WTC11 (cell line): ENCODE data around the gene HPX. TPM values are rescaled to one million over a fixed set of nuclear protein-coding genes. Genes with fewer than 3 reads are reported as not detected.

ENCODE experiments used
- ATAC-seq: fragments of 200-7000 bp; cut with Tn5 transposase; 2 replicates; pipeline ENCODE4 v1.10.0; 2021; ENCODE audit warnings: mild to moderate bottlenecking, moderate library complexity
- CTCF ChIA-PET: fragments of 300-600 bp; sonication (Branson Sonifier 250); formaldehyde crosslinking; loops from one replicate; lab custom pipeline; 2021; ENCODE audit warnings: antibody characterized with exemption; lab: Charles Lee
- POLR2A ChIA-PET: fragments of 350-600 bp; sonication (Branson Sonifier 250); formaldehyde crosslinking; loops from one replicate; lab custom pipeline; 2021; ENCODE audit warnings: antibody characterized with exemption; lab: Charles Lee
- DNase-seq: peaks from one replicate; pipeline ENCODE4 v3.0.0; 2021; ENCODE audit warnings: low spot score
- H3K27ac Mint-ChIP-seq: 2 replicates; pipeline ENCODE4 v1.8.0; 2021; ENCODE audit warnings: mixed read lengths
- H3K27me3 Mint-ChIP-seq: 2 replicates; pipeline ENCODE4 v1.8.0; 2021; ENCODE audit warnings: low read depth, mild to moderate bottlenecking, moderate library complexity, mixed read lengths
- H3K36me3 Mint-ChIP-seq: 2 replicates; pipeline ENCODE4 v1.8.0; 2021; ENCODE audit warnings: mixed read lengths
- H3K4me1 Mint-ChIP-seq: 2 replicates; pipeline ENCODE4 v1.8.0; 2022; ENCODE audit warnings: mixed read lengths
- H3K4me3 Mint-ChIP-seq: 2 replicates; pipeline ENCODE4 v1.8.0; 2021; ENCODE audit warnings: mild to moderate bottlenecking, moderate library complexity, mixed read lengths
- H3K9me3 Mint-ChIP-seq: 2 replicates; pipeline ENCODE4 v1.8.0; 2021; ENCODE audit warnings: mixed read lengths
- ATF1 ChIP-seq: sonication (generic); formaldehyde crosslinking; IDR thresholded peaks from 2 replicates; pipeline ENCODE4 v1.8.1; 2023; ENCODE audit warnings: mild to moderate bottlenecking, moderate library complexity, missing genetic modification reagents
- E2F1 ChIP-seq: sonication (generic); formaldehyde crosslinking; IDR thresholded peaks from 2 replicates; pipeline ENCODE4 v1.8.0; 2022; ENCODE audit warnings: mild to moderate bottlenecking, missing genetic modification reagents
- ELF4 ChIP-seq: sonication (generic); formaldehyde crosslinking; IDR thresholded peaks from 2 replicates; pipeline ENCODE4 v1.8.1; 2022; ENCODE audit warnings: low read depth, mild to moderate bottlenecking, moderate library complexity, missing genetic modification reagents
- EMX1 ChIP-seq: fragments of 250-450 bp; sonication (Bioruptor Pico); IDR thresholded peaks from 2 replicates; pipeline ENCODE4 v1.8.0; 2021; ENCODE audit warnings: mild to moderate bottlenecking
- ETV6 ChIP-seq: sonication (generic); formaldehyde crosslinking; IDR thresholded peaks from 2 replicates; pipeline ENCODE4 v1.8.1; 2022; ENCODE audit warnings: mild to moderate bottlenecking, missing genetic modification reagents
- FOXJ3 ChIP-seq: sonication (generic); formaldehyde crosslinking; IDR thresholded peaks from 2 replicates; pipeline ENCODE4 v1.9.0; 2021; ENCODE audit warnings: missing genetic modification reagents, mild to moderate bottlenecking, borderline replicate concordance
- GTF2I ChIP-seq: fragments of 250-450 bp; sonication (Bioruptor Pico); conservative IDR thresholded peaks from 2 replicates; pipeline ENCODE4 v1.4.0; 2021; ENCODE audit warnings: mild to moderate bottlenecking
- IRF1 ChIP-seq: sonication (generic); formaldehyde crosslinking; IDR thresholded peaks from 2 replicates; pipeline ENCODE4 v1.8.0; 2023; ENCODE audit warnings: missing genetic modification reagents
- KAT7 ChIP-seq: sonication (generic); formaldehyde crosslinking; IDR thresholded peaks from 2 replicates; pipeline ENCODE4 v1.8.1; 2023; ENCODE audit warnings: missing genetic modification reagents, mild to moderate bottlenecking, borderline replicate concordance
- MLX ChIP-seq: sonication (generic); formaldehyde crosslinking; IDR thresholded peaks from 2 replicates; pipeline ENCODE4 v1.8.1; 2023; ENCODE audit warnings: mild to moderate bottlenecking, missing genetic modification reagents, moderate library complexity
- NFYB ChIP-seq: sonication (generic); formaldehyde crosslinking; conservative IDR thresholded peaks from 2 replicates; pipeline ENCODE4 v1.8.0; 2022; ENCODE audit warnings: low read depth, missing genetic modification reagents
- NR3C1 ChIP-seq: sonication (generic); formaldehyde crosslinking; conservative IDR thresholded peaks from 2 replicates; pipeline ENCODE4 v1.8.1; 2023; ENCODE audit warnings: low read depth, mild to moderate bottlenecking, missing genetic modification reagents
- OVOL2 ChIP-seq: fragments of 250-450 bp; sonication (Bioruptor Pico); IDR thresholded peaks from 2 replicates; pipeline ENCODE4 v1.9.0; 2021; ENCODE audit warnings: mild to moderate bottlenecking, borderline replicate concordance
- RORB ChIP-seq: fragments of 250-450 bp; sonication (Bioruptor Pico); IDR thresholded peaks from 2 replicates; pipeline ENCODE4 v1.9.0; 2021; ENCODE audit warnings: mild to moderate bottlenecking
- SOX15 ChIP-seq: fragments of 250-450 bp; sonication (Bioruptor Pico); IDR thresholded peaks from 2 replicates; pipeline ENCODE4 v1.9.0; 2021; ENCODE audit warnings: mild to moderate bottlenecking
- TEAD4 ChIP-seq: sonication (generic); formaldehyde crosslinking; IDR thresholded peaks from 2 replicates; pipeline ENCODE4 v1.8.0; 2022; ENCODE audit warnings: mild to moderate bottlenecking, missing genetic modification reagents
- USF1 ChIP-seq: sonication (generic); formaldehyde crosslinking; IDR thresholded peaks from 2 replicates; pipeline ENCODE4 v1.8.0; 2022; ENCODE audit warnings: mild to moderate bottlenecking, missing genetic modification reagents
- USF2 ChIP-seq: sonication (generic); formaldehyde crosslinking; IDR thresholded peaks from 2 replicates; pipeline ENCODE4 v1.8.1; 2023; ENCODE audit warnings: mild to moderate bottlenecking, missing genetic modification reagents, moderate library complexity
- ZNF281 ChIP-seq: sonication (generic); formaldehyde crosslinking; IDR thresholded peaks from 2 replicates; pipeline ENCODE4 v1.8.0; 2023; ENCODE audit warnings: mild to moderate bottlenecking, missing genetic modification reagents
- total RNA-seq: library from RNA; stranded (reverse); gene quantifications from 3 replicates; pipeline ENCODE4 v1.2.3, GENCODE V29; 2021

HPX gene
- total RNA-seq, 1 experiment from 2014 or later, result 1.7 TPM

GRCh38 chr11:6400431-6401345, 40.1 kb downstream of the HPX start (continued):
- no peak for TF ChIP-seq E2F1 (CRISPR knock-in tag)
- no peak for TF ChIP-seq USF1 (CRISPR knock-in tag)
- TF ChIP-seq ATF1 (CRISPR knock-in tag), result no peak
- no peak for TF ChIP-seq SOX15 (CRISPR knock-in tag)
- TF ChIP-seq, all 79 proteins: peak for 0

- H3K4me3 Mint-ChIP-seq, result no peak overlapping the region
- no peak for TF ChIP-seq NFYB (CRISPR knock-in tag)
- no peak for TF ChIP-seq EMX1 (CRISPR knock-in tag)
- no peak overlapping the region for H3K27ac Mint-ChIP-seq
- H3K27me3 Mint-ChIP-seq, result peaks cover 5% of the 10 kb centered on the region
- no peak for DNase-seq
- ATAC-seq, result no peak
- H3K36me3 Mint-ChIP-seq, result no peaks in the 10 kb centered on the region
- H3K9me3 Mint-ChIP-seq, result no peaks in the 10 kb centered on the region
- ChIA-PET CTCF (interaction anchor here (1.0 kb wide), 1 partner anchor 29 kb away, joined by 3 read pairs; no protein-coding TSS in a partner anchor), POLR2A (no interaction called here)
- no peaks in the 10 kb centered on the region for H3K4me1 Mint-ChIP-seq
Measured at GRCh38 chr11:6397636-6398035, 43.2 kb downstream of the HPX start.

- ChIA-PET POLR2A (no interaction called here), CTCF (interaction anchor here (1.0 to 1.7 kb wide), 2 partner anchors 30 to 42 kb away, joined by 3 to 5 read pairs; no protein-coding TSS in a partner anchor)
- Mint-ChIP-seq H3K27me3 (peaks cover 5% of the 10 kb centered on the region), H3K9me3 (no peaks in the 10 kb centered on the region), H3K27ac (no peak overlapping the region), H3K36me3 (no peaks in the 10 kb centered on the region), H3K4me1 (no peaks in the 10 kb centered on the region), H3K4me3 (no peak overlapping the region)
- TF ChIP-seq IRF1 (CRISPR knock-in tag), result no peak
- no peak for TF ChIP-seq MLX (CRISPR knock-in tag)
- no peak for TF ChIP-seq TEAD4 (CRISPR knock-in tag)
- TF ChIP-seq FOXJ3 (CRISPR knock-in tag), result no peak
- no peak for TF ChIP-seq USF2
- no peak for TF ChIP-seq KAT7 (CRISPR knock-in tag)
- TF ChIP-seq GTF2I (CRISPR knock-in tag), result no peak
- no peak for TF ChIP-seq ZNF281 (CRISPR knock-in tag)
- TF ChIP-seq OVOL2, result no peak
- no peak for TF ChIP-seq NR3C1 (CRISPR knock-in tag)
- no peak for TF ChIP-seq ELF4 (CRISPR knock-in tag)
- TF ChIP-seq ETV6, result no peak
- TF ChIP-seq RORB (CRISPR knock-in tag), result no peak
- ATAC-seq (no peak), DNase-seq (no peak)
Measured at GRCh38 chr11:6397156-6397555, 43.6 kb downstream of the HPX start.
